Measurements from ENCODE around the gene NDUFA11.
A peak's percentile ranks its signal among the peaks of the same experiment; 100 is the strongest.

Gene NDUFA11

DNA sequence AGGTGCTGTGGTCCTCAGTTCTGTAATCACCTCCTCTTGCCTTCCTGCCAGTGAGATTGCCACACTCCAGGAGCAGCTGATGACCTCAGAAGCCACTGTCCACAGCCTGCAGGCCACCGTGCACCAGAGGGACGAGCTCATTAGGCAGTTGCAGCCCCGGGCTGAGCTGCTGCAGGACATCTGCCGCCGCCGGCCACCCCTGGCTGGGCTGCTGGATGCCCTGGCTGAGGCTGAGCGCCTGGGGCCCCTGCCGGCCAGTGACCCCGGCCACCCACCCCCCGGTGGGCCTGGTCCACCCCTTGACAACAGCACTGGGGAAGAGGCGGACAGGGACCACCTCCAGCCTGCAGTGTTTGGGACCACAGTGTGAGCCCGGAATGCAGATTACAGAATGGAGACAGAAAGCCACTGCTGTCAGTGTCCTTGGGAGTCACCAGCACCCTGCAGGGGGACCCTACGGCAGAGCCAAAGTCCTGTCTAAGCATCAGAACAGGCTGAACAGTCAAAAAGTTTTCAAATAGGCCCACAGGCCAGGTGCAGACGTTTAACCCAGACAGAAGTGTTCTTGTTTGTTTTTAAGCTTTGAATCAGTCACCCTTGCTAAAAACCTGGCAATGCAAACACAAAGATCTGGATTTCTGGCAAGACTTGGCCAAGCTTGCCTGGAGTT lies 5.3 kb upstream of the NDUFA11 start:
- no peak overlapping the region for H3K4me3 ChIP-seq (ENCODE audit: low read length)
- TF ChIP-seq, protein P1, sequence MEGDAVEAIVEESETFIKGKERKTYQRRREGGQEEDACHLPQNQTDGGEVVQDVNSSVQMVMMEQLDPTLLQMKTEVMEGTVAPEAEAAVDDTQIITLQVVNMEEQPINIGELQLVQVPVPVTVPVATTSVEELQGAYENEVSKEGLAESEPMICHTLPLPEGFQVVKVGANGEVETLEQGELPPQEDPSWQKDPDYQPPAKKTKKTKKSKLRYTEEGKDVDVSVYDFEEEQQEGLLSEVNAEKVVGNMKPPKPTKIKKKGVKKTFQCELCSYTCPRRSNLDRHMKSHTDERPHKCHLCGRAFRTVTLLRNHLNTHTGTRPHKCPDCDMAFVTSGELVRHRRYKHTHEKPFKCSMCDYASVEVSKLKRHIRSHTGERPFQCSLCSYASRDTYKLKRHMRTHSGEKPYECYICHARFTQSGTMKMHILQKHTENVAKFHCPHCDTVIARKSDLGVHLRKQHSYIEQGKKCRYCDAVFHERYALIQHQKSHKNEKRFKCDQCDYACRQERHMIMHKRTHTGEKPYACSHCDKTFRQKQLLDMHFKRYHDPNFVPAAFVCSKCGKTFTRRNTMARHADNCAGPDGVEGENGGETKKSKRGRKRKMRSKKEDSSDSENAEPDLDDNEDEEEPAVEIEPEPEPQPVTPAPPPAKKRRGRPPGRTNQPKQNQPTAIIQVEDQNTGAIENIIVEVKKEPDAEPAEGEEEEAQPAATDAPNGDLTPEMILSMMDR (conservative IDR thresholded peaks at IDR 0.05; ENCODE audit: low read length): no peak
- DNase-seq (ENCODE audit: low read depth): no peak

DNA sequence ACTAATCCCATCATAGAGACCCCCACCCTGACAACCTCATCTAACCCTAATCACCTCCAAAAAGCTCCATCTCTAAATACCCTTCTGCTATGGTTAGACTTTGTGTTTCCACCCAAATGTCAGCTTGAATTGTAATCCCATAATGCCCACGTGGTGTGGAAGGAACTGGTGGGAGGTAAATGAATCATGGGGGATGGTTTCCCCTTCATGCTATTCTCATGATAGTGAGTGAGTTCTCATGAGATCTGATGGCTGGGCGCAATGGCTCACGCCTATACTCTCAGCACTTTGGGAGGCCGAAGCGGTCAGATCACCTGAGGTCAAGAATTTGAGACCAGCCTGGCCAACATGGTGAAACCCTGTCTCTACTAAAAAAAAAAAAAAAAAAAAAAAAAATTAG lies 3.7 kb upstream of the NDUFA11 start:
- H3K4me3 ChIP-seq (ENCODE audit: low read length): no peak overlapping the region
- TF ChIP-seq, protein P1 (conservative IDR thresholded peaks at IDR 0.05; ENCODE audit: low read length): no peak
- no peak for DNase-seq (ENCODE audit: low read depth)

DNA sequence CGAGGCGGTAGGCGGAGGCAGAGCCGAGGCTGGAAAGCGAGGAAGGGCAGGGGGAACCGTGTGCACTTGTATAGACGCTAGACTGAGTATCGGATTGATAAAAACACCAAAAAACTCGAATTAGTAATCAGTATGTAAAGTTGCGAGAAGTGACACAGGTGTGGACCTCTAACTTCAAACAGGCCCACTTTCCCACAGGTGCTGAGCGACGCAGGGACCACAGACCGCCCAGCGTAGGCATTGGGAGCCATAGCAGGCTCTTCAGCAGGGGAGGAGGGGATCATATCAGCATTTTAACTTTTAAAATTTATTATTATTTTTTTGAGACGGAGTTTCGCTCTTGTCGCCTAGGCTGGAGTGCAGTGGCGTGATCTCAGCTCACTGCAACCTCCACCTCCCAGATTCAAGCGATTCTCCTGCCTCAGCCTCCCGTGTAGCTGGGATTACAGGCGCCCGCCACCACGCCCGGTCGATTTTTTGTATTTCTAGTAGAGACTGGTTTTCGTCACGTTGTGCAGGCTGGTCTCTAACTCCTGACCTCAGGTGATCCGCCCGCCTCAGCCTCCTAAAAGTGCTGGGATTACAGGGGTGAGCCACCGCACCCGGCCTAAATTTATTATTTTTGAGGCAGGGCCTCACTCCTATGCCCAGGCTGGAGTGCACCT lies 1.7 kb upstream of the NDUFA11 start:
- DNase-seq (ENCODE audit: low read depth): no peak
- H3K4me3 ChIP-seq (ENCODE audit: low read length): peak overlapping the region; percentile 90
- TF ChIP-seq, protein P1 (conservative IDR thresholded peaks at IDR 0.05; ENCODE audit: low read length): no peak

DNA sequence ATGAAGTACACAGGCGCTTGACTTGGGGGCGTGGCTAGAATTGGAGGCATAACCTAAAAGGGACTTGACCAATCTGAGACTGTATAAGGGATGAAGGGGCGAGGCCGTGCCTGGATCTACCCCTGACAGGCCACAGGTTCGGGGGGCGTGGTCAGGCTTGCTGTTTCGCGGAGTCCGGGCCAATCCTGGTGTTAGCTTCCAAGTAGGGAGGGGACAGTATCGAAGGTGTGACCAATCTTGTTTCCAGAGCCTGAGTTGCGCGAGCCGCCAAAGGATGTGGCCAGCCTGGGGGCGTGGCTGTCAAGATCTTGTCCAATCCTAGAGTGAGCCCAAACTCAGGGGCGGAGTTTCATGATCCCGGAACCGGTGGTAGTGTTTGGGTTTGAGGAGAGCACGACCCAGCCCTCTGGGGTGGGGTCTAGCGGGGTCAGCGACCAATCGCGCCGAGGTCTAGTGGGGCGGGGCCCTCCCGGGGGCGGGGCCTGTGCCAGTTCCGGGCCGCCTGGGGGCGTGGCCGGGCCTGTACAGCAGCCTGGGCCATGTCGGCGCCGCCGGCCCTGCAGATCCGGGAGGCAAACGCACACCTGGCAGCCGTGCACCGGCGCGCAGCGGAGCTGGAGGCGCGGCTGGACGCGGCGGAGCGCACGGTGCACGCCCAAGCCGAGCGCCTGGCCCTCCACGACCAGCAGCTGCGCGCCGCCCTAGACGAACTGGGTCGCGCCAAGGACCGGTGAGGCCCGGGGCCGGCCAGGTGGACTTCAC lies 943 bp upstream of the NDUFA11 start, which contains the start of gene VMAC:
Gene VMAC (plus strand): TSS at position 521 of the 762 bp plus-strand sequence. CDS start 19 bp downstream, at position 540.
- peak; percentile 100 for DNase-seq (ENCODE audit: low read depth)
- peak within 1 kb of the TSS; percentile 100 for H3K4me3 ChIP-seq (ENCODE audit: low read length)
- TF ChIP-seq, protein P1 (conservative IDR thresholded peaks at IDR 0.05; ENCODE audit: low read length): no peak

DNA sequence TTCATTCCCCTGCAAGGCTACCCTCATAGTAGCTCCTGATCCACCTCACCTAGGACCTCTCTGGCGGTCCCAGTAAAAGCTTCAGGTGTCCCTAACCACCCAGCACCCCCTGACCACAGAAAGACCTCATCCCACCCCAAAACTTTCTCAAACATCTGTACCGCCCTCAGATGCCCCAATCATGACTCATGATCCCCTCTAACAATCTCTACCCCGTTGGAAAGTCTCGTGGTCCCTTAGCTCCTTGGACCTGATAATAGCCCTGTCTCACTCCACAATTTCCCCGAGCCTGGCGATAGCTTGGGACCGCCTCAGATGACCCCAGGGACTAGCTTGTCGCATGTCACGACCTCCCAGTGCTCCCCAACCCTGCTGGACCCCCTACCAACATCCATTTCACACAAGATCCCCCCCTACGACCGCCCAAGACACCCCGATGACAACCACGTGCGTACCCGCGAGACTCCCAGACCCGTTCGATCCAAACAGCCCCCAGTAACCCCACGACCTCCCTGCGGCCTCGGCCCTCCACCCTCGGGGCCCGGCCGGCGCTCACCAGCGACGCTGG lies 450 bp downstream of the NDUFA11 start:
- peak; percentile 60 for DNase-seq (ENCODE audit: low read depth)

DNA sequence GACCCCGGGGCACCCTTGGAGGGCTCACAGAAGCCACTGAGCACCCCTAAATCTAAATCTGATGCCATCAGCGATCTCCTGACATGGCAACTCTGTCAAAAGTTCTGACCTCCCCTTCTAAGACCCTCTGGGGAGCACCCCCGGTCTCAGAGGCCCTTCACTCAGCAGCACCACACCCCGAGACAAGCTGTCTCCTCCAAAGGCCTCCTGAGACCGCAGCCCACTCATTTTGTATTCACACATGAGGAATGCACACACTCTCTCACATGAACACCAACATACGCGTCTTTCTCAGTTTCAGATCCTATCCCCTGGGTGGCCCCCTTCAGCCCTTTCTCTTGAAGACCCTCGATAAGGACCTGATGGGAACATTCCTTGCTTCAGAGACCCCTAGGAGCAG lies 2.6 kb downstream of the NDUFA11 start:
- TF ChIP-seq, protein P1 (conservative IDR thresholded peaks at IDR 0.05; ENCODE audit: low read length): no peak
- no peak overlapping the region for H3K4me3 ChIP-seq (ENCODE audit: low read length)
- no peak for DNase-seq (ENCODE audit: low read depth)

More for the DNA sequence above, 450 bp downstream of the NDUFA11 start:
- peak overlapping the region; percentile 100 for H3K4me3 ChIP-seq (ENCODE audit: low read length)
- TF ChIP-seq, protein P1 (conservative IDR thresholded peaks at IDR 0.05; ENCODE audit: low read length): no peak

Measured in AG10803 (cell line).